ENCODE results near the gene CIBAR2.

CIBAR2 gene

GRCh38 chr16:85144026-85144915 lies 32.0 kb upstream of the CIBAR2 start:
- no peak for DNase-seq

- DNase-seq: no peak
Measured at GRCh38 chr16:85142771-85143211, 30.5 kb upstream of the CIBAR2 start.

- no peak for DNase-seq
Measured at GRCh38 chr16:85142129-85142513, 29.8 kb upstream of the CIBAR2 start.

GRCh38 chr16:85141491-85142128 lies 29.3 kb upstream of the CIBAR2 start:
- DNase-seq: peak; percentile 76

- DNase-seq: no peak
Measured at GRCh38 chr16:85140455-85141012, 28.3 kb upstream of the CIBAR2 start.

GRCh38 chr16:85139881-85140339 lies 27.6 kb upstream of the CIBAR2 start:
- no peak for DNase-seq

- DNase-seq: no peak
Measured at GRCh38 chr16:85138825-85139627, 26.8 kb upstream of the CIBAR2 start.

- no peak for DNase-seq
Measured at GRCh38 chr16:85138073-85138824, 26.0 kb upstream of the CIBAR2 start.

GRCh38 chr16:85137323-85138072 lies 25.2 kb upstream of the CIBAR2 start:
- DNase-seq: peak; percentile 95

GRCh38 chr16:85136702-85137322 lies 24.5 kb upstream of the CIBAR2 start:
- peak; percentile 80 for DNase-seq

GRCh38 chr16:85136213-85136701 lies 24.0 kb upstream of the CIBAR2 start:
- peak; percentile 77 for DNase-seq

GRCh38 chr16:85134789-85135142 lies 22.5 kb upstream of the CIBAR2 start:
- DNase-seq: no peak

- DNase-seq: no peak
Measured at GRCh38 chr16:85134076-85134788, 22.0 kb upstream of the CIBAR2 start.

- DNase-seq: peak; percentile 19
Measured at GRCh38 chr16:85133290-85133599, 21.0 kb upstream of the CIBAR2 start.

- DNase-seq: no peak
Measured at GRCh38 chr16:85132456-85133289, 20.4 kb upstream of the CIBAR2 start.

- no peak for DNase-seq
Measured at GRCh38 chr16:85130705-85131028, 18.4 kb upstream of the CIBAR2 start.

- DNase-seq: no peak
Measured at GRCh38 chr16:85129876-85130704, 17.8 kb upstream of the CIBAR2 start.

- DNase-seq: no peak
Measured at GRCh38 chr16:85128079-85128837, 16.0 kb upstream of the CIBAR2 start.
